OCI-LY7 (cell line): ENCODE data around the gene ORC6.

ENCODE experiments used
- EZH2phosphoT487 ChIP-seq: fragments of 200-600 bp; sonication (generic); IDR thresholded peaks from 2 replicates; pipeline ENCODE4 v1.6.1; 2018; ENCODE audit warnings: low read depth, borderline replicate concordance, mild to moderate bottlenecking, mixed run types, antibody characterized with exemption, low read length, moderate library complexity, mixed read lengths
- TF ChIP-seq, protein P1 (sequence below): fragments of 200-600 bp; sonication (generic); conservative IDR thresholded peaks from 2 replicates; pipeline ENCODE4 v1.5.1; 2014; ENCODE audit warnings: mild to moderate bottlenecking, antibody characterized with exemption, low read length, moderate library complexity, mixed read lengths

DNA sequence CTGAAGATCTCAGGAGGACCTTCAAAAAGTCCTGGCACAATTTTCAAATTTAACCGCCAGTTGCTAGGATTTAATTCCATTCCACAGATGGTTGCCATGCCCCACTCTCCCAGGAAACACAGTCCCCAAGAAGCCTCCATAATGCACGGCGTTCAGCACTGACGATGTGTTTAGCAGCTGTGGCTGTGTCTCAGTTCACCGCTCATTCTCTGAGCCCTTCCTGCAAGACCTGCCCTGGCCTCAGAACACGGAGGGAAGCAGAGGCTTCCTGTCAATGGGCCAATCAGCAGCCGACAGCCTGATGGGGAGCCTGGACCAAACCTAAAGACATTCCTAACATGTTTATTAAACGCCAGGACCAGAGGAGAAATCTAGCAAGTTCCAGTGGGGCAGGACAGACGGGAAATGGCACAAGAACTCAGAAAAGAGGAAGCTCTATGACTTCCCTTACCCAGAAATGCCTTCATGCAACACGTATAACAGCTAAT, 53.8 kb downstream of the ORC6 start:
- TF ChIP-seq, protein P1, sequence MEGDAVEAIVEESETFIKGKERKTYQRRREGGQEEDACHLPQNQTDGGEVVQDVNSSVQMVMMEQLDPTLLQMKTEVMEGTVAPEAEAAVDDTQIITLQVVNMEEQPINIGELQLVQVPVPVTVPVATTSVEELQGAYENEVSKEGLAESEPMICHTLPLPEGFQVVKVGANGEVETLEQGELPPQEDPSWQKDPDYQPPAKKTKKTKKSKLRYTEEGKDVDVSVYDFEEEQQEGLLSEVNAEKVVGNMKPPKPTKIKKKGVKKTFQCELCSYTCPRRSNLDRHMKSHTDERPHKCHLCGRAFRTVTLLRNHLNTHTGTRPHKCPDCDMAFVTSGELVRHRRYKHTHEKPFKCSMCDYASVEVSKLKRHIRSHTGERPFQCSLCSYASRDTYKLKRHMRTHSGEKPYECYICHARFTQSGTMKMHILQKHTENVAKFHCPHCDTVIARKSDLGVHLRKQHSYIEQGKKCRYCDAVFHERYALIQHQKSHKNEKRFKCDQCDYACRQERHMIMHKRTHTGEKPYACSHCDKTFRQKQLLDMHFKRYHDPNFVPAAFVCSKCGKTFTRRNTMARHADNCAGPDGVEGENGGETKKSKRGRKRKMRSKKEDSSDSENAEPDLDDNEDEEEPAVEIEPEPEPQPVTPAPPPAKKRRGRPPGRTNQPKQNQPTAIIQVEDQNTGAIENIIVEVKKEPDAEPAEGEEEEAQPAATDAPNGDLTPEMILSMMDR: no peak
- no peak for TF ChIP-seq EZH2phosphoT487
